HPDE6-E6E7 (cell line): ENCODE data around the gene MMP11.

ENCODE experiments used
- DNase-seq: peaks from one replicate; pipeline ENCODE4 v3.0.0; 2011; ENCODE audit warnings: missing footprints; ENCODE audit errors: extremely low spot score

Gene MMP11

GRCh38 chr22:23801238-23801821 is 28.7 kb downstream of the MMP11 start:
- no peak for DNase-seq

DNA sequence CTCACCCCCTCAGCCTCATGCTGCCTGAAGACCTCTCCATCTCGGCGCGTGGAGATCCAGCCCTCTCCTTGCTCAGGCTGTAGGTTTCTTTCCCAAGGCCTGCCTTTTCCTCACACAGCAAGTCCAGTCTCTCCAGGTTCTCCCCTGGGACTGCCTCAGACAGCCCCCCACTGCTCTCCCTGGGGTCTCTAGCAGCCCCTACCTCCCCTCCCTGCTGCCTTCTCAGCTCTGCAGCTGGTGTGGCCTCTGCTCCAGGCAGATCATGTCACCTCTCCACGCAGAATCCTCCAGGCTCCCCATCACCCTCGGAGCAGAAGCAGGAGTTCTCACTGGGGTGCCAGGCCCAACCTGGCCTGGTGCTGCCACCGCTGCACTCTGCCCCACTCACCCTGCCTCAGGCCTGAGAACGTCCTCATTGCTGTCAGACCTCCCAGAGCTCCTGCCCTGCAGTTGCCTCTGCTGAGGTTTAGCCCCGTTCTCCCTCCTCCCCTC is 29.3 kb downstream of the MMP11 start:
- DNase-seq, result no peak

DNA sequence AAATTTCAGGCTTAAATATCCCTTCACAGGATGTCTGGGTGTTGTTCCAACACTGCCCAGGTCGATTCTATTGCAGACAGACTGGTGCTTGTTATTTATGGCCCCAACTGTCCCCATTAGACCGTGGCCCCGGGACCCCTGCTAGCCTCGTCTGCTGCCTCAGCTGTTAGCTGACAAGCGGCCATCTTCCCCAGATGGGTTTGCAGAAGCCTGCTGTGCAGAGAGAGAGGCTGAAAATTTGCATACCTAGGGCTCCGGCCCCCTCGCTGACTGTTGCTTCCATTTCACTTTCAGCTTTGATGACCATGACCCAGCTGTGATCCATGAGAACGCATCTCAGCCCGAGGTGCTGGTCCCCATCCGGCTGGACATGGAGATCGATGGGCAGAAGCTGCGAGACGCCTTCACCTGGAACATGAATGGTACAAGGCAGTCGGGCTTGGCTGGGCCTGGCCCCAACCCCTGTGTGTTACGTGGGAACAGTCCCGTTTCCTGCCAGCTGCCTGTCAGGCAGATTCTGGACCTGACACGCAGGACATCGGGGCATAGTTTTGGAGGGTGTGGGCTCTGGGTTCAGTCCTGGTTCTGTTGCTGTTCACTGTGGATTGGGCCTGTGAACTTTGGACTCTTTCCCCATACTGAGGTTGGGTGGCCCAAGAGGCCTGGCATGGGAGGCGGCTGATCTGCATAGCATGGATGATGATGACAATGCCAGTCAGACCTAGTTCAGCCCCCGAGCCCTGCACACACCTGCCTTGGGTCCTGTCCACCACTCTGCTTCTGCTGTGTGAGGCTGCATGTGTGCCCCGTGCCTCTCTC is 30.6 kb downstream of the MMP11 start:
- no peak for DNase-seq

GRCh38 chr22:23804781-23805291 is 32.2 kb downstream of the MMP11 start:
- DNase-seq, result no peak

DNA sequence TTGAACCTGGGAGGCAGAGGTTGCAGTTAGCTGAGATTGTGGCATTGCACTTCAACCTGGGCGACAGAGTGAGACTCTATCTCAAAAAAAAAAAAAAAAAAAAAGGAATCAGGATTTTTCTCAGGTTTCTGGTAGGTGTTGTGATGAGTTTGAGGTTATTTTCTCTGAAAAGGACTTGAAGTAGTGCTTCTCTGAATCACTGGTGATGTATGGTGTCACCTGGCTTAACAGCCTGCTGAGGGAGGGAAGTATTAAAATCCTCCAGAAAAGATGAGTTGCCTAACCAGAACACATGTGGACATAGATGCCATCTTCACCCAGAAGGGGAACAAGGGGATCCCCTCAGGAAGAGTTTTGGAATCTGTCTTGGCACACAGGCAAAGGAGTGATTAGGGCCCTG is 34.2 kb downstream of the MMP11 start:
- DNase-seq, result no peak

DNA sequence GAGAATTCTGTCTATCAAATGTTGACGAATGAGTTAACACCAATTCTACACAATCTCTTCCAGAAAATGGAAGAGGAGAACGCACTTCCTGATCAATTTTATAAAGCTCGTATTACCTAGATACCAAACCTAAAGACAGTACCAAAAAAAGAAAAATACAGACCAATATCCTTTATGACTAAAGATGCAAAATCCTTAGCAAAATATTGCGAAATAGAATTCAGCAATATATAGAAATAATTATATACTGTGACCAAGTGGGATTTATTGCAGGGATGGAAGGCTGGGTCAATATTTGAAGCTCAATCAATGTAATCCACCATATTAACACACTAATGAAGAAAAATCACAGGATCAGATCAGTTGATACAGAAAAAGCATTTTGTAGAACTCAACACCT is 39.7 kb downstream of the MMP11 start:
- no peak for DNase-seq

DNA sequence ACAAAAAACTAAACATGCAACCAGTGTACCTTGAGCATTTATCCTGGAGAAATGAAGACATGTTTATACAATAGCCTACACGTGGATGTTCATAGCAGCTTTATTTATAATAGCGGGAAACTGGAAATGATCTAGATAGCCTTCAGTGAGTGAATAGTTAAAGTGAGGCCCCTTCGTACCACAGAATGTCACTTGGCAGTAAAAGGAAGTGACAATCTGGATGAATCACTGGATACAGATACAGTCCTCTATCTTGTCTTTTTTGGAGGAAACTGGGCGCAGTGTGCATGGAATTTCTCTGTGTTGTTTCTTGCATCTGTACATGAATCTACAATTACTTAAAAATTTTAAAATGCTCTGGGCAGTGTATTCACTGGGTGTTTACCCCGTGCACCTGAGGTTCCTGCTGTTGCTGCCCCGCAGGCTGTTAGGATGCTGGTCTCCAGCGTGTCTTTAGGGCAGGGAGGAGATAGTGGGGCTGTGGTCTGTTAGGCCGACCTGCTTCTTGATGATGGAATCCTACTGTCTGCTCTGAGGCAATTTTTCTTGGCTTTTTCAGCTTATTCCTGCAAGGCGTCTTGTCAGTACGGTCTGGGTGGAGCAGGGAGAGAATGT is 43.0 kb downstream of the MMP11 start:
- DNase-seq, result no peak

- DNase-seq, result no peak
Observed at GRCh38 chr22:23816156-23816976, 43.7 kb downstream of the MMP11 start.

DNA sequence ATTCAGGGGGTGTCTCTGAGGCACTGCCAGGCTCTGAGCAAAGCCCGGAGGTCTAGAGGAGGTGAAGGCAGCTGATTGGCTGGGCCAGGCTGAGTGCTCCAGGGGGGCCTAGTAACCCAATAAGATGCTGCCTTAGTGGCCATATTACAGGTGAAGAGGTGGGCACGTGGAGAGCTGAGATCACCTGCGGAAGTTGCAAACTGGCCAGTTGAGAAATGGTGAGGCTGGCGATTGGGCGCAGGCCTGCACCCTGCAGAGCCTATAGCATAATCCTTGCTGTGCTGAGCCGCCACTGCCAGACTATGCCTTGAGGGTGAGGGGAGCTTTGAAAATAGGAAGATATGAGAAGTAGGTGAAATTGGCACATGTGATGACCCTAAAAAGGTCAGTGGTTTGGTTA is 44.5 kb downstream of the MMP11 start:
- DNase-seq, result no peak

- DNase-seq, result no peak
Observed at GRCh38 chr22:23818541-23818940, 45.9 kb downstream of the MMP11 start.

DNA sequence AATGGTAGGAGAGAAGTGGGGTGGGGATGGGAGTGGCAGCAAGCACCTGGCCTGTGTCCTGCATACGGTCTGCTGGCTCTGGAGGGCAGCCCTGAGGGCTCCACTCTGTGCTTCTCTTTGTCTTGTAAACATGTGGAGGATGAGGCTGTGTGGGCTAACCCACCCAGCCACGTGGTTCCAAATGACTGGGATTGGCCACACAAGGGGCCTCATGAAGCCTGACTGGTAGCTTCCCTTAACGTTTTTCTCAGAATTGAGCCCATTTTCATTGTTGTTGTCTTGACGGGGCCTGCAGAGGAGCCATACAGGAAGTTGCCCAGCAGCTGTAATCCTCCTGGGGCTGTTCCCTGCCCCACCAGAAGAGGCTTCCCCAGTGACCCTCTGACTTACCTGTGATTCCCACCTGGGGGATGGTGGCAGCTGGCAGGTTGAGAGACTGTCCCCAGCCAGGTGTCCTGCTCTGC is 48.1 kb downstream of the MMP11 start:
- DNase-seq, result no peak

DNA sequence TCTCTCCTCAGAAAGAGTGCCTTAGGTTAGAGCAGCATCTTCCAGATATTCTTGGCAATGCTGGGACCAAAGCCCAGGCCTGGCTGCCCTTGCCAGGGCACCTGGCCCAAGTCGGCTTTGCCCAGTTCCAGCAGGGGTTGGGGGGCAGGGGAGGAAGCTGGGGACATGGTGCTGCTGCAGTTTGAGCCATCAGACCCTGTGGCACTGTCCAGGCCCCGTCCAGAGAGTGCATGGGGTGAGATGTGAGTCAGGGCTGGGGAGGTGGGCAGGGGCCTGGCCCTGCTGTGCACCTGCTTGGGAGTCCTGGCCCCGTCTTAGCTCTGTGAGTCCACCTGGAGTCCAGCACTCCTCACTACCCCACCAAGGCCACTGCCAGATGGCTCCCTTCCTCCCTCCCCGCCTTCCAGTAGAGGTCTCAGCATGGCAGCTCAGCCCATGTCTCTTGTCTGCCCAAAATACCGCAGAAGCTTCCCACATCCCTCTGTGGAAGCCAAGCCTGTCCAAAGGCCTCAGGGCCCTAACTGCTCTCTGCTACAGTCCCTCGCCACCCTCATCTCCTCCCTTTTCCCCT is 49.5 kb downstream of the MMP11 start:
- no peak for DNase-seq

DNA sequence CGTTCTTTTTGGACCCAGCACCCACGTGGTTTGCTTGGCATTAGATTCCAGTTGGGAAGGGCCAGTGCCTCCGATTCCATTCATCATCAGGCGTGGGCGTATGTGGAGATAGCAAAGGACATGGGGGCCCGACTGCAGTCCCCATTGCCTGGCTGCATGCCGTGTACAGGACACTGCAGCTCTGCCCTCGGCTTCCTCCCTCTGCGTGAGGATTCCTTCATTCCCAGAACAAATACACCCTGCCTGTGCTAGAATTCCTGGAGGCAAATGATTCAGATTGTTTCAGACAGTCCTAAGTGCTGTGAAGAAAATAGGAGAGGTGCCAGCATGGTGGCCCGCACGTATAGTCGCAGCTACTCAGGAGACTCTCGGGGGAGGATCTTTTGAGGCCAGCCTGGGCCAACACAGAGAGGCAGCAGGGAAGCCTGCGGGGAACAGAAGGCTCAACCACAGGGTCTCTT is 50.7 kb downstream of the MMP11 start:
- DNase-seq, result no peak

DNA sequence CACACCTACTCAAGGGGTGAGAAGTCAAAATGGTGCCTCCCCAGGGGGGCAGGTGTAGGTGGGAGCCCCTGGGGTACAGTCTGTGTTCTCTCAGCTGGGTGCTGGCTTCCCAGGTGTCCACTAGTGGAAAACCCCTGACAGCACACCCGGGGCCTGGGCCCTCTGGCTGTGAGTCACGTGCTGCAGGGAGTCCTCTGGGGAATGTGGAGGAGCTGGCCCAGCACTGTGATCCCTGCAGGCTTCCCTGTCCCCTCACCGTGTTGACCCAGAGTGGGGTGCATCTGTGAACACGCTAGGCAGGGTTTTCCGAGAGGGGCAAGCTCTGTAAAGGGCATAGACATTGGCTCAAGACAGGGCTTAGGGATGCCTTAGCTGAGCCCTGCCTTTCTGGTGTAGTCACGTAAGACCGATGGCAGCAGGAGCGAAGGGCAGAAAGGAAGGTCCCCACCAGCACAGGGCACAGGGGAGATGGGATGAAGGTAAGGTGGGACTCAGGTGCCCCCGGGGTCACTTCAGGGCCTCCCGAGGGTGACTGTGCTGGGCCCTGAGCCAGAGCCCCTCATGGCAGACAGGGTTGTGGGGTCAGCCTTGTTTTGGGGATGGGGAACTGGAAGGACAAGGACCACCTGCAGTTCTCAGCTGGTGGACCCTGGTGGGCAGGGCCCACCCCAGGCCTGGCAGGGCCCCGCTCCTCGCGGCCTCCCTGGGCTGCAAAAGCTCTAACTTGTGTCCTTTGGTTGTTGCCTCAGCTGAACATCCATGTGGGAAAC is 52.0 kb downstream of the MMP11 start:
- no peak for DNase-seq

- no peak for DNase-seq
Observed at GRCh38 chr22:23825246-23825905, 52.7 kb downstream of the MMP11 start.

- no peak for DNase-seq
Observed at GRCh38 chr22:23826510-23827350, 54.1 kb downstream of the MMP11 start.

GRCh38 chr22:23827351-23827995 is 54.8 kb downstream of the MMP11 start:
- no peak for DNase-seq
